SK-N-DZ (cell line): ENCODE data around the gene HTR5A.

ENCODE experiments used
- DNase-seq: peaks from one replicate; pipeline ENCODE4 v3.0.0-alpha.2; 2015; ENCODE audit warnings: low spot score

Gene HTR5A

DNA sequence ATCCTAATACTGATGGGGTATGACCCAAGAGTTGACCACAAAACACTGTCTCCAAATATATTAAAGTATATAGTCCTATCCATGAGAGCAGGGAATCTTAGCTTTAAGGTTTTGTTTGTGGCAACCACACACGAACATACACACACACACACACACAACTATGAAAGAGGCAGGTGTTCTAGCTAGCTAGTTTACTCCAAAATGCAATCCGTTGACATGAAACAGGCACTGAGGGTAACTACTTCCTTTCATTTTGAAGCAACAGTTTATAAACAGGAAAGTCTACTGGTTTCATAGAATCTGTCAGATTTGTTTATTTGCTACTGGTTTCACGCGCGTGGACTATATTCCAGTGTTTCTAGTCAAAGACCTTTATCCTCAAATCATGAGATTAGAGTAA, 14.8 kb downstream of the HTR5A start:
- DNase-seq: no peak

DNA sequence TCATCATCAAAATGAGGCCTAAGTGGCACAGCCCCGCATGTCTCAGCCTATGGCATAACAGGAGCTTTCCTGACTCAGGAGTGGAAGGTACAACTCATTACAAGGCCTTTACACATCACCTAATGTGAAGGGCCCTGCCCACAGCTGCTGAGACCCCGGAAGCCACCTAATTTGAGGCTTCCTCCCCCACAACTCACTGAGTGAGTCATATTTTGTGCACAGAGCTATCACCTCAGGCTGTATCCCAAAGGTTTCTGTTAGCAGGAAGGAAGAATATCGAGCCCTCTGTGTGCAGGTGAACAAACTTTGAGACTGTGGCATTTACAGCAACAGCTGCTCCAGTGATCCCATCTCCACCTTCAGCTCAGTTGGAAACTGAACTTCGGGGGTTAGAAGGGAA, 20.6 kb downstream of the HTR5A start:
- no peak for DNase-seq

DNA sequence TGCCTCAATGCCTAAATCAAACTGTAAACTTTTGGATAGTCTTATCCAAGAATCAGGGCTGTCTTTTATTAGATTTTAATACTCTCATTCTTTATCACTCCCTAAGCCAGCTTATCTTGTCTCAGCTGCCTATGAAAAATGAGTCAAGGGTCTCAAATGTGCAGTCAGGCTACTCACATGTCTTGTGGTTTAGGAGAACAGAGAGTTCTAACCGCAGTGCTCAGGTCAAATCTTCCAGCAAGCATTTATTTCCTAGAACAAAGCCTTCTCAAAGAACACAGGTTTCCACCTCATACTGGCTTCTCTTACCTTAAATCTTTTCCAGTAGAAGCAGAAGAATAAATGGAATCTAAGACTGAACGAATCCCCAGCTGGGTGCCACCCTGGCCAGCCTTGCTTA, 23.5 kb downstream of the HTR5A start:
- no peak for DNase-seq

DNA sequence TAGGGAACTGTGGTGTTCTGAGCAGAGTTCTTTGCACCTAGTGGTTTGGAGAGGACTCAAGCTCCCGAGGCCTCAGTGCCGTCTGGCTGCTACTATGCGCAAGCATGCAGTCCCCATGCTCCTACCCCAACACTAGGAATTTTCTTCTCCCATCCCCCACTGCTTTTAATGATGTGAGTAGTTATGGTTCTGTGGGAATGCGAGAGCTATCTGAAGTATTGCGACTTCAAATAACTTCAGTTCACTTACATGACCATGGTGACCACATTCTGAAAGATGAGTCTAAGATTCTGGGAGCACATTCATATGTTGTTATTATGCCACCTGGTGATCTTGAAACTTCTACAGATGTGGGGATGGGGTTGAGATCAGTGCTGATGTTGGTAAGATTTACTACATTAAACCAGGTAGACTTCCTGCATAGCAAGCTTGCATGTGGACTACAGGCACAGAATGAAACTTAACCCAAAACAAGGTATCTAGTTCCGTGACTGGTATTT, 24.6 kb downstream of the HTR5A start:
- DNase-seq: no peak

DNA sequence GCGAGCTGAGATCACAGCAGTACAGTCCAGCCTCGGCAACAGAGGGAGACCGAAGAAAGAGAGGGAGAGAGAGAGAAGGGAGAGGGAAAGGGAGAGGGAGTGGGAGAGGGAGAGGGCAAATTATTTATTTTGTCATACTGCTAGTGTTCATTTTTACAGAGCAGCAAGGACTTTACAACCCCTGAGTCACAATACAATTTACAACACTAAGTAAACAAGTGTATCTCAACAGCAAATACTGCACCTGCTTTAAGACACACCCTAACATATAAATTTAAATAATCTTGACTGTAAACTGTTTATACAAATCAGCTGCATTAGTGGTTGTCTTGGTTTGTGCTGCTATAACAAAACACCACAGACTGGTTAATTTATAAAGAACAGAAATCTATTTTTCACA, 27.2 kb downstream of the HTR5A start:
- DNase-seq: no peak

DNA sequence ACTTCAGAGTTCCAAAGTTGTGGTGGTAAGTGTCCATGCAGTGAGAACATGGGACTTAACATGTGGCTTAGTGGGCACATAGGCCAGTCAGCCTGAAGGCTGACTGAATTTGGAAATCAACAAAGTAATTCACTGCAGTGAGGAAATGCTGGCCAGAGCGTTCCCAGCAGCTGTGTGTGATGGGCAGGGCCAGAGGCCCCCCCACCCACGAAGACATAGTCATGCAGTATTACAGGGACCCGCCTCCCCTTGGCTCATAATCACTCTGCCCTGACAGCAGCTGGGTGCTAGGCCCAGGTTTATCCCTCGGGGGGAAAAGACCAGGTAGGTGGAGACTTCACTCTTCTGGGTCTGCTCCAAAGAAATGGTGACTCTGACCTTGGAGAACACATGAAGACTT, 33.7 kb downstream of the HTR5A start:
- DNase-seq: no peak

DNA sequence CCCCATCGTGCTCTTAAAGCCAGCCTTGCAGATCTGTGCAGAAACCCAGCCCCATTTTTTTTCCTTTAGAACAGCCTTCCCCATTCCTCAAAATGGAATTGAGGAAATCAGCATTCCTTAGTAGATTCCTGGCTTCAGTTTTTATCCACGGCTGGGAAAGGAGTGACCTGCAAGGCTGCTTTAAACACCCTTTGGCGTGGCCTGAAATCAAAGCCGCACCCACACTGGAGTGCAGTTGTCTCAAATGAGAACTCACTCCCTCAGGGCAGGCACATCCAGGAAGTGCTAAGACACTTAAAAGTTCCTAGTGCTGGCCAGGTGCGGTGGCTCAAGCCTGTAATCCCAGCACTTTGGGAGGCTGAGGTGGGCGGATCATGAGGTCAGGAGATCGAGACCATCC, 34.8 kb downstream of the HTR5A start:
- no peak for DNase-seq

DNA sequence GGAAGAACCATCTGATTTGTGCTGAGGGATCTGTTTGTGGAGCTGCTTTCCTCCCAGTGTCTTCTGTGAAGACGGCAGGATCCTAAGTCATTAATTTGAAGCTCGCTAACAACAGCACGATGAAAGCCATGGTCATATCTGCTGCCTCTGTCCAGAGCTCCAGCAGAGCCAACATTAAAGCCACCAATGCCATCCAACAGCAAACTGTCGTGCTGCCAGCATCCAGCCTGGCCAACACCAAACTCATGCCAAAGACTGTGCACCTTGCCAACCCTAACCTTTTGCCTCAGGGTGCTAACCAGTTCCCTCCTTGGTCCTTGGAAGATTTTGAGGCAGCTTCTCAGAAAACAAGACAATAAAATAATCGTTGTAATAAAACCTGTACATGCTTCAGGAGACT, 36.2 kb downstream of the HTR5A start:
- DNase-seq: no peak

DNA sequence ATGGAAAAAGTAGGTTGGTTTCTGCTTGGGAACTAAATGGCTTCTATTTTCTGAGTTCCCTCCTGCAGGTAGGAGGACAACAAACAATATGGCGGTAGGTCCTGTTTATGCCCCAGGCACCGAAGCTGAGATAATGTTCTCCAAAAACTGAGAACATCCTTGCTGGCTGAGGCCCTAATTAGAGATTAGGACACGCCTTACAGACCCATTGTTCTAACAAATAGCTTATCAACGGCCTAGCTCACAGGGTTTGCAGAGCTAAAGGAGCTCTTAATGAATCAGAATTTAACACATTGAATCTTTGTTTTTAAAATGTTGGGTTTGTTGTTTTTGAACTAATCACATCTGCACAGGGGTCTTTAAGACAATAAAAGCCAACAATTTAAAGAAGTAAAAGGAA, 37.0 kb downstream of the HTR5A start:
- no peak for DNase-seq

DNA sequence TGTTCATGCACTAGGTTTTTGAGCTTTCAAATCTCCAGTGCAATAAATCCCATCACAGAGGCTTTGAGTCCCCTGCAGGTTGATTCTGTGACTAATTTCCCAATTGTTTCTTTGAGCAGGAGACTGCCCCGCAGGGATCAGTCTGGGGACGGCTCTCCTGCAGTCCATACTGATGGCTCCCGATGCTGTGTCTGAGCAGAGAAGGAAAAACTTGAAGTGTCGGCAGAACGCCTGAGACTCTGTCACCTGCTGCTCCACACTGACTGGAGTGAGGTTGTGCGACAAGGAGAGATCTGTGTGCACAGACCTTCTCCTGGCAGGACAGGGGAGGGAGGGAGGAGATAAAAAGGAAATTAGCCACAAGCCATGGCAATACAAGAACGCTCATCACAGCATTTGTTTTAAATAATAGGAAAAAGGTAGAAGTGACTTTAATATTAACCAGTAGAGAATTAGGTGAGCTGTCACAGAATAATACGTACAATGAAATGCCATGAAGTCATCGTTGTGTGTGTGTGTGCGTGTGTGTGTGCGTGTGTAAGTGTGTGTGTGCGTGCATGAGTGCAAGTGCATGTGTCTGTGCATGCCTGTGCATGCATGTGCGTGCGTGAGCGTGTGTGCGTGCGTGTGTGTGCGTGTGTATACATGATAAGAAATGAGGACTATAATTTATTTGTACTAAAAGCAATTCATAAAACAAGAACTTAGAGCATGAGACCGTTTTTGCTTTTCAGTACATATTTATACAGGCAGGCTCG, 38.2 kb downstream of the HTR5A start:
- no peak for DNase-seq

DNA sequence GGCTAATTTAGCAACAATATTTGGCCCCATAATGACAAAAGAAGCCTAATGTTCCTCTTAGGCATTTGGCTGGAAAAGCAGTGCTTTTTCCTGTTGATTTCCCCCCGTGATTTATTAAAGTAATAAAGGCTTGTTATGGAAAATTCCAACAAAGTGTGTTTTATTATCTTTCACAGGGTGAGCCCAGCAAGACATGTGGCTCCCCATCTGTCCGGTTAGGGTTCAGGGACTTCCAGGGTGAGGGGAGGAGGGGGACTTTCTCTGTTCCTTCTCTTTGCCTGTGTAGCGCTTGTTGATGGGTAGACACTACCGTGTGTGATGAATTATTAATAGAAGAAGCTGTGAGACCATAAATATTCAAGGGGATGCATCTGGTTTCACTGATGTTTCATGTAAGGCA, 39.0 kb downstream of the HTR5A start:
- no peak for DNase-seq

DNA sequence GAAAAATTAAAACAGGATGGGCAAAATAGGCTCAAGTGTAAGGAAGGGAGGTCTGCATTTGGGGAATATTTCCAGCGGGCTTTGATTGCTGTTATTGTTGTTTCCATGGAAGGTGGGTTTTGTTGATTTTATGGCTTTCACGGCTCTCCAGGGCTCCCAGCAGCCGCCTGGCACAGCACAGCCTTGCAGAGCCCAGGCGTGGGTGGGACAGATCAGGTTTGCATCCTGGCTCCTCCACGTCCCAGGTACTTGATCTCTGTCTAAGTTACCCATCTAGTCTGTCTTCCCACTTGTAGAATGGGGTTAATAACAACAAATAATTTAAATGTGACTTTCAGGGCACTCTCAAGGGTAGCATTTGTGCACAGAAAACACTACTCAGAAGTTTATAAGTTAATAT, 45.2 kb downstream of the HTR5A start:
- DNase-seq: no peak

DNA sequence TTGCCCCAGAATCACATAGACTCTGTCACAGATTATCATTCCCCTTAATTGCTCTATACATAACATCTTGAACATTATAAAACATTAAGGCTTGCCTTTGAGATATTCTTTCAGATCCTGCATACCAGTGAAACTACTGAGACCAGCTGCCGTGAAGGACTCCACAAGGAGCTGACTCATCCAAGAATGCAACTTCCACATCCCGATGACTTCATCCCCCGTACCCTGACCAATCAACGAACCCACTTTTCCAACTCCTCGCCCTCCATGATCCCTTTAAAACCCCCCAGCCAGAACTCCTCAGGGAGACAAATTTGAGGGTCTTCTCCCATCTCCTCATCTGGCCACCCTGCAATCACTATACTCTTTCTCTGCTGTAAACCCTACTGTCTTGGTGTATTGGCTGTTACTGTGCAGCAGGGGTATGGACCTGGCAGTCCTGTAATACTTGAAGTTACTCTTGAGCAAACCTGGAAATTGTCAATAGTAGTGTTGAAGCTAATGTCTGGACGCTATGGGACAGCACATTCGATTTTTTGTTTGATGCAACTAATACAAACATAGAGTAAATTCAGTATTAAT, 49.8 kb downstream of the HTR5A start:
- DNase-seq: no peak

DNA sequence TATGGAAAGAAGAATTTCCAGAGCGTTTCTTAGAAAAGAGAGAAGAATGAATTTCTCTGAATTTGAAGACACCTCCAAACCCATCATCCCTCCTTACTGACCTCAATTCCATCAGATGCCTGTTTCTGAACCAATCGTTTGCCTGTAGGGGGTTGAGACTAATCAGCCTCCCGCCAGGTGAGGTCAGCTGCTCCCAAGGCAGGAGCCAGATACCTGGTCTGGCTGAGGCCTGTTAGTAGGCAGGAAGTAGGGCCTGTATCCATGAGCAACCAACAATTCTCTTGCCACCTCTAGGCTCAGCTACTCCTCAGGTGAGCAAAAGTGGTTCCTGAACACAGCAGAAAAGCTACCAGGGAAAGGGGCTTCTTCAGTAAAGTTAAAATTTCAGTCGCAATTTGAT, 50.3 kb downstream of the HTR5A start:
- no peak for DNase-seq

DNA sequence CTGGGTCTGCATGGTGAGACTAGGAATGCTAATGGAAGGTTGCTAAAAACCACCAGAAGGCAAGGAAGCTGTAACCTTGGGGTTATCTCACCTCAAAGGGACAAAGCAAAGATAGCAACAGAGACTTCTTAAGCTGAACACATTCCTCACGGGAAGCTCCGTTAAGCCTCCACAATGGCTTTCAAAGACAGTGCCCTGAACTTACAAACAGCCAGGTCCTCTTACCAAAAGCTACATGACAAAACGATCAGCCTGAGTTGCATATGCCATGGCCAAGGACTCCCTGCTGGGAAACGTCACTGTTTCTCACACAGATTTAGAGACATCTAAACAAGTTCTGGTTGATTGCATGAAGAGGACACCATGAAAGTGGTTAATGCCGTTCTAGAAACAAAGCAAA, 52.7 kb downstream of the HTR5A start:
- no peak for DNase-seq

DNA sequence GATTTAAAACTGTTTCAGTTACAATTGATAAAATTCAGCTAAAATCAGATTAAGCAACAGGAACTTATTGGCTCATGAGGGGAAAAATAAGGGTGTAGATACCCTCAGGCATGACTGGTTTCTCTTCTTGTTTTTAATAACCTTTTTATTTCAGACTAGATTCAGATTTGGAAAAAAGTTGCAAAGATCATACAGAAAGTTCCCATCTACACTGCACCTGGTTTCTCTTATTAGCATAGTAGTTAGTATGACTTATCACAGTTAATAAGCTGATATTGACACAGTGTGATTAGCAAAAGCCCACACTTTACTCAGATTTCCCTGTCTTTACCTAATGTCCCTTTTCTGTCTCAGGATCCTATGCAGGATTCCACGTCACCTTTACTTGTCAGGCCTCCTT, 53.3 kb downstream of the HTR5A start:
- no peak for DNase-seq

DNA sequence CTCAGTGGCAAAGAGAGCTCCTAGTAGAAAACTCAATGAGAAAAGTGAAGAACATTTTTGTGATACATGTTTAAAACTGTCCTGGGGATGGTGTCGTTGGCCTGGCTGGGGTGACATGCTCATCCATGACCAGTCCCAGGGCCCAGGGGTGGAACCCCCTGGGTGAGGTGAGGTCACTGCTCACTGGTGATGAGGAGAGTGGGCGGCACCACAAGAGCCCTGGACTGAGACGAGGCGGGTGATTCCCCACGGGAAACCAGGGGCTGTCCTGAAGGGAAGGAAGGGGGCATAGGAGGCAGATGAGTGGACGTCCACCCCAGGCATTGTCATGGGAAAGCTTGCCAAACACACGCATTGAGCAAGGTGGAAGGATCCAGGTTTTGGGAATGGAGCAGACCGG, 54.6 kb downstream of the HTR5A start:
- no peak for DNase-seq

DNA sequence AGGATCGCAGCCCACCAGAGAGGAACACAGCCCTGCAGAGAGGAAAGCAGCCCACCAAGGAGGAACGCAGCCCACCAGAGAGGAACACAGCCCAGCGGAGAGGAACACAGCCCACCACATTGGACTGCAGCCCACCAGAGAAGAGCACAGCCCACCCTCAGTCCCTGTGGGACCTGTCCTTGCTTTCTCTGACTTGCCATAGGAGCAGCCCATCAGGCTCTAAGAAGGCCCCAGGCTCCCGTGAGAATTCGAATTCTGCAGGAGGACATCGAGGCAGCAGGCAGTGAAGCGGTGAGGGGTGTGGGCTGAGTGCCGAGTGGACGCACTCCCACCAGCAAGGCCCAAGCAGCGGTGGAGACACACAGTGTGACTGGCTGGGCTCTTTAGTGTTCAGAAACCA, 59.1 kb downstream of the HTR5A start:
- DNase-seq: no peak

DNA sequence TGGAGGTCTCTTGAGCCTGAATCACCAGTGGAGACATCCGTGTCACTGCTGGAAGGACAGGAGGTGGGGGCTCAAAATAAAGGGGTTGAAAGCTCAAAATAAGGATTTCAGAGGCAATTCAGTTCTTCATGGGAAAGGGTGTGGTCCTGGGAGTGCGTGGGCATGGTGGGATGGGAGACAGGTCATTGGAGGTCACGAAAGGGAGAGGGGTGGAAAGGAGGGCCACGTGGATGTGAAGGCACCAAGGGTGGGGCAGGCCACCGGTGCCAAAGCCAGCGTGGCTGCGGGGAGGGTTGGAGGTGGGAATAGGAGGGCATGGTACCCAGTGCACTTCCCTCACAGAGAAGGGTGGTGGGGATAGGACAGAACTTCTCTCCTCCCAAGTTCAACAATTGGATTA, 59.7 kb downstream of the HTR5A start:
- no peak for DNase-seq

DNA sequence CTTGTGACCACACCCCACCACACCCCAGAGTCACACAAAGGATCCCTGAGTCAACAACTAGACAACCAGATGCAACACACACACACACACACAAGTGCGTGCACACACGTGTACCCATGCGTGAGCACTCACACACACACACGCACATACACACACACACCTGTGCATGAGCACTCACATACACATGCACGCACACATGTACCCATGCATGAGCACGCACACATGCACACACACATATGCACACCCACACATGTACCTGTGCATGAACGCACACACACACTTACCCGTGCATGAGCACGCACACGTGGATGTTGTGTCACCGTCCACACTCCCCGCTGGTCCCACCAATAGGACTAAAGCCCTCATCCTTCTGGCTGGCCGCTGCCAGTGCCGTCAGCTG, 60.4 kb downstream of the HTR5A start:
- no peak for DNase-seq

DNA sequence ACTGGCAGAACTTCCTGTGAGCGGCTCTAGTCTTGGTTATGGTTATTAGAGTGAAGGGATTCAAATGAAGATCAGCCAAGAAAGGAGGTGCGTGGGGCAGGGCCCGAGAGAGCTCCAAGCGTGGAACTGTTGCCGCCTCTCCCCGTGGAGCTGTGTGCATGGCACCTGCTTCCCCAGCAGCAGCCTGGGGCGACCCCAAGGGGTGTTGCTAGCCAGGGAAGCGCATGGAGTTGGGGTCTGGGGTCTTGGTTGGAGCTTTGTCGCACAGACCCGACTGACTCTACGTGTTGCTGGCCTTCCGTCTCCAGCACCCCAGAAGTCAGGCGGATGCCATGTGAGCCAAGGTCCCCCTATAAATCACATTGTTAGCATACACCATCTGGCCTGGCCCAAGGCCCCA, 61.0 kb downstream of the HTR5A start:
- DNase-seq: no peak

DNA sequence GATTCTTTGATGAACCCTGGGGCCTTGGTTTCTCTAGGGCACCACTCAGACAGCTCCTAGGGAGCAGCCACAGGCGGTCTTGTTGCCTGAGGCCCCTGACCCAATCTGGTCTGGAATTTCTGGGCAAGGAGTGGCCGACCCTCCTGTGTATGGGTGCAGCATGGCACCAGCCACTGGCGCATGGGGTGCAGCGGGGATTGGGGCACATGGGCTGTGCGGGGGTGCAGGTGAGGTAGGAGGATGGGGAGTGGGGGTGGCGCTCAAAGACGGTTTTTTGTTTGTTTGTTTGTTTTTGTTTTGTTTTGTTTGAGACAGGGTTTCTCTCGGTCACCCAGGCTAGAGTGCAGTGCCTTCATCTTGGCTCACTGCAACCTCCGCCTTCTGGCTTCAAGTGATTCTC, 62.3 kb downstream of the HTR5A start:
- no peak for DNase-seq

DNA sequence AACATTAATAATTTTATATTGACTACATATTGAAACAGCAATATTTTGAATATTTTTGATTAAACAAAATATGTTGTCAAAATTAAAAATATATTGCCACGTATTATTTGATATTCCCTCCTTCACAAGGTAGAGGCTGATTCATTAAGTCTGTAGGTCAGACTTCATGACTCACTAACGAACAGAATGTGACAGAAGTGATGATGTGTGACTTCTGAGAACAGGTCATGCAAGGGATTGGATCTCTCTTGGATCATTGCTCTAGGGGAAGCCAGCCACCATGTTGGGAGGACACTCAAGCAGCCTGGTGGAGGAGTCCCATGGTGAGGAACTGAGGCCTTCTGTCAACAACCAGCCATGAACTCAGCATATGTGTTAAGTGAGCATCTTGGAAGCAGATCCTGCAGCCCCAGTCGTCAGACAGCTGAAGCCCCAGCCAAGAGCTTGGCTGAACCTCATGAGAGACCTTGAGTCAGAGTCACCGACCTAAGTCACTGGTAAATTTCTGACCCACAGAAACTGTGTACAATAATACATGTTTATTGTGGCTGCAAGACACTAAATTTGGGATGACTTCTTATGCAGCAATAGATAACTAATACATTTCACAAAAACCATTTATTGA, 66.6 kb downstream of the HTR5A start:
- DNase-seq: no peak
